Panc1 (cell line): Measurements from ENCODE around the gene USP31. TPM values are rescaled to one million over a fixed set of nuclear protein-coding genes. Genes with fewer than 3 reads are reported as not detected.
A peak's percentile ranks its signal among the peaks of the same experiment; 100 is the strongest.

Experiments
- ATAC-seq: fragments of 200-7000 bp; cut with Tn5 transposase; 2 replicates; pipeline ENCODE4 v1.9.1; 2020; ENCODE audit warnings: mild to moderate bottlenecking, moderate library complexity
- BruUV-seq: library from RNA; stranded (reverse); fragments of 400-500 nt; replicated peaks from 2 replicates; lab custom pipeline; 2021; lab: Mats Ljungman, UMichigan
- CTCF ChIA-PET: fragments of 300-600 bp; sonication (Branson Sonifier 250); formaldehyde crosslinking; loops from one replicate; lab custom pipeline; 2022; ENCODE audit warnings: antibody characterized with exemption; lab: Charles Lee
- POLR2A ChIA-PET: fragments of 300-600 bp; sonication (Branson Sonifier 250); formaldehyde crosslinking; loops from one replicate; lab custom pipeline; 2022; ENCODE audit warnings: antibody characterized with exemption; lab: Charles Lee
- DNase-seq: peaks from one replicate; pipeline ENCODE4 v3.0.0-alpha.2; 2010; ENCODE audit warnings: low read depth, low spot score
- H3K27ac ChIP-seq: 2 replicates; pipeline ENCODE4 v1.5.1; 2011; ENCODE audit warnings: mild to moderate bottlenecking, low read length, inconsistent platforms
- H3K27me3 ChIP-seq: fragments of 200-500 bp; sonication (Bioruptor generic); 2 replicates; pipeline ENCODE4 v1.6.0; 2014; ENCODE audit warnings: low read length, inconsistent platforms; ENCODE audit not compliant: control insufficient read depth, insufficient read depth
- H3K36me3 ChIP-seq: fragments of 200-500 bp; sonication (Bioruptor generic); 2 replicates; pipeline ENCODE4 v1.5.1; 2014; ENCODE audit warnings: inconsistent platforms, mild to moderate bottlenecking, low read length, moderate library complexity; ENCODE audit not compliant: control insufficient read depth, insufficient read depth
- H3K4me1 ChIP-seq: 2 replicates; pipeline ENCODE4 v1.5.1; 2011; ENCODE audit warnings: inconsistent platforms, mild to moderate bottlenecking, low read length, moderate library complexity; ENCODE audit not compliant: control insufficient read depth, insufficient read depth
- H3K4me3 ChIP-seq, 2 experiments: 2 replicates each; pipeline ENCODE4 v1.5.1; 2011 to 2012; ENCODE audit warnings: low read depth in 2 of 2, low read length in 2 of 2, mild to moderate bottlenecking in 2 of 2, inconsistent platforms in 1 of 2, moderate library complexity in 1 of 2
- H3K9me3 ChIP-seq: fragments of 200-500 bp; sonication (Bioruptor generic); 2 replicates; pipeline ENCODE4 v1.5.1; 2014; ENCODE audit warnings: low read depth, mild to moderate bottlenecking, inconsistent platforms, low read length, moderate library complexity; ENCODE audit not compliant: control insufficient read depth, insufficient read depth
- CTCF ChIP-seq: fragments of 450-650 bp; IDR thresholded peaks from 2 replicates; pipeline ENCODE4 v1.5.1; 2017; ENCODE audit warnings: mild to moderate bottlenecking
- POLR2AphosphoS5 ChIP-seq: IDR thresholded peaks from 2 replicates; pipeline ENCODE4 v1.6.1; 2012; ENCODE audit warnings: mild to moderate bottlenecking, low read depth, low read length, moderate library complexity
- REST ChIP-seq, 2 experiments: IDR thresholded peaks; 2 replicates each; pipeline ENCODE4 v1.6.1; 2011 to 2012; ENCODE audit warnings: low read depth in 2 of 2, control low read depth in 1 of 2, low read length in 1 of 2, mild to moderate bottlenecking in 1 of 2, moderate library complexity in 1 of 2; ENCODE audit not compliant: insufficient read depth in 1 of 2
- SIN3A ChIP-seq: IDR thresholded peaks from 2 replicates; pipeline ENCODE4 v1.6.1; 2012; ENCODE audit warnings: low read depth, mild to moderate bottlenecking, low read length, moderate library complexity, borderline replicate concordance; ENCODE audit not compliant: insufficient read depth
- TCF7L2 ChIP-seq: IDR thresholded peaks from 2 replicates; pipeline ENCODE4 v1.6.1; 2011; ENCODE audit warnings: mild to moderate bottlenecking, low read depth, low read length, inconsistent platforms
- in situ Hi-C: cut with HindIII; loops from 2 replicates; pipeline ENCODE4 v1.10.0; 2016; ENCODE audit warnings: low sequenced_read_pairs, low pct_unique_long_range_greater_than_20kb
- intact Hi-C: fragments of 100-400 bp; cut with micrococcal nuclease; formaldehyde crosslinking; loops from one replicate; pipeline ENCODE4 v1.10.0; 2022; ENCODE audit not compliant: unreplicated experiment
- total RNA-seq: library from RNA; stranded (reverse); gene quantifications from one replicate; pipeline ENCODE4 v1.2.1, GENCODE V29; 2021; ENCODE audit not compliant: unreplicated experiment

The USP31 gene
- total RNA-seq, 1 experiment from 2014 or later: 27.2 TPM

GRCh38 chr16:23124315-23124714 lies 24.9 kb downstream of the USP31 start:
- in situ Hi-C loops: no loop called here
- DNase-seq (no peak), ATAC-seq (peak; percentile 68; the same call in 1 of the 2 replicates)
- Histone ChIP-seq H3K27ac (no peak overlapping the region), H3K36me3 (no peaks in the 10 kb centered on the region), H3K9me3 (no peaks in the 10 kb centered on the region), H3K4me3 (no peak overlapping the region), H3K27me3 (no peaks in the 10 kb centered on the region), H3K4me1 (peaks cover 8% of the 10 kb centered on the region; the same call in 1 of the 2 replicates)
- intact Hi-C loops: no loop called here
- BruUV-seq: no TSS peak
- POLR2A ChIA-PET: no interaction called here
- CTCF ChIA-PET: no interaction called here
- TF ChIP-seq CTCF (no peak), POLR2AphosphoS5 (no peak)

- ATAC-seq: no peak
- CTCF ChIA-PET: no interaction called here
- H3K27ac ChIP-seq: no peak overlapping the region
- H3K4me3 ChIP-seq: no peak overlapping the region
- in situ Hi-C loops (no loop called here), intact Hi-C loops (no loop called here)
- no peaks in the 10 kb centered on the region for H3K36me3 ChIP-seq
- BruUV-seq: no TSS peak
- H3K27me3 ChIP-seq: no peaks in the 10 kb centered on the region
- peaks cover 8% of the 10 kb centered on the region; the same call in 1 of the 2 replicates for H3K4me1 ChIP-seq
- POLR2A ChIA-PET: no interaction called here
- DNase-seq: no peak
- H3K9me3 ChIP-seq: no peaks in the 10 kb centered on the region
- TF ChIP-seq CTCF (no peak), POLR2AphosphoS5 (no peak), SIN3A (no peak), REST (IDR thresholded peaks at IDR 0.05; ENCODE audit: insufficient read depth in 1 of 2, low read depth in 2 of 2, low read length in 1 of 2) (no peak), TCF7L2 (no peak)
Observed at GRCh38 chr16:23122144-23122543, 27.1 kb downstream of the USP31 start.
